ENCODE data around the gene ABCF2.

DNA sequence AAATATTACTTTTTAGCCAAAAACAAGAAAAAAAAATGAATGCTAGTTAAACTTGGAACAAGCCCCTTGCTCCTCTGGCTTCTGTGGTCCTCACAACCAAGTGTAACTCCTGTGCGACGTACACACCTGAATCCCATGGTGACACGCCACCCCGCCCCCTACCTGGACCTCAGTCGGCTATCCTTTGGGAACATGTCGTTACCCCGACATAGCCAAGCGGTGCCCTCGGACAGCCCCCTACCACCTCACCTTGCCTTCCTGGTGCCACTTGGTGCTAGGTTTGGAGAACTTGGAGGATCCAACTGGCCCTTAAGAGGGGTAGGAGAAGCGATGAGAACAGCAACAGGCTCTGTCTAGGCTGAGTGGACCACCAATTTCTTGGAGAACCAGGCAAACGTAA is 33.5 kb upstream of the ABCF2 start:
- TF ChIP-seq GATA3 (IDR thresholded peaks at IDR 0.05; ENCODE audit: low read depth, low read length) (no peak), GATA2 (IDR thresholded peaks at IDR 0.05; ENCODE audit: low read depth, low read length) (no peak)

All from SH-SY5Y (cell line).